CD4-positive, alpha-beta T cell treated with Interleukin-12 subunit alpha and Interleukin-12 subunit beta, for 1 hour (primary cell): Measurements from ENCODE around the gene GLP1R.

Experiments
- DNase-seq: peaks from one replicate; pipeline ENCODE4 v3.0.0-alpha.2; 2020

Gene GLP1R

DNA sequence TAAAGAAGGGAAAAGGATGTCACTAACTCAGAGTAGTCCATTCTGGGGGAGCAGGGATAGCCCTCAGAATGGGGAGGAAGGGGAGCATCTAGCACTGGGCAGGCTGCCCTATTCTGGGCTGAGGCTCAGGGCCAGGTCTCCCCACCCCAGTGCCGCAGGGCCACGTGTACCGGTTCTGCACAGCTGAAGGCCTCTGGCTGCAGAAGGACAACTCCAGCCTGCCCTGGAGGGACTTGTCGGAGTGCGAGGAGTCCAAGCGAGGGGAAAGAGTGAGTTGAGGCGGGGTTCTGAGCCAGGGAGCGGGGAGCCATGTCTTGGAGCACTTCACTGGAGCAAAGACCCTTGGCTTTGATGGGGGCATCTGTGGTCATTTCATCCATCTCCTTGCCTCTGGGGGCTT lies 17.0 kb downstream of the GLP1R start:
- DNase-seq: no peak

DNA sequence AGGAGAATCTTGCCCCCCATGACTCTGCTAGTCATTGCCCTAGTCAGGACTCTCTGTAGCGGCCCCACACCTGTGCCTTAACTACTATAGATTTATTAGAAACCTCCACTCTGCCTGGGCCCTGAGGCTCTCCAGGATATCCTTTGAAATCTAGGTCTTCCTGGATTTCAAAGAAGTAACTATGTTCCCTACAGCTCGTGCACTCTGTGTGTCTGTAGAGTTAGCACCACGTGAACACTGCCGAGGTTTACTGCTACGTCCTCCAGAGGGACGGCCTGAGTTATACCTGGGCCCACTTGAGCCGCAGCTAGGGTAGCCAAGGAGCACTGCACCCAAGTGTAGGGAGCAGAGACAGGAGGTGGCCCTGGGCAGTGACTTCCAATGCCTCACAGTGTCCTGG lies 19.8 kb downstream of the GLP1R start:
- DNase-seq: no peak

DNA sequence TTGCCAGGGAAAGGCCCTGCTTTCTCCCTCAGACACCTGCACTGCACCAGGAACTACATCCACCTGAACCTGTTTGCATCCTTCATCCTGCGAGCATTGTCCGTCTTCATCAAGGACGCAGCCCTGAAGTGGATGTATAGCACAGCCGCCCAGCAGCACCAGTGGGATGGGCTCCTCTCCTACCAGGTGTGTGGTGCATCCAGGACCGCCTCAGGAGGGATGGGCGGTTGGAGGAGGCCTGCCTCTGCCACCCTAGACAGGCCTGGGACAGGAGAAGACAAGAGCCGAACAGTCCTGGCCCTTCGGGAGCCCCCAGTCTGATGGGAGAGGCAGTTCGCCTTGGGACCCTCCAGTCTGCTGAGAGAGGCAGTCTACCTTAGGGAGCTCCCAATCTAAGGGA lies 24.2 kb downstream of the GLP1R start:
- DNase-seq: no peak

DNA sequence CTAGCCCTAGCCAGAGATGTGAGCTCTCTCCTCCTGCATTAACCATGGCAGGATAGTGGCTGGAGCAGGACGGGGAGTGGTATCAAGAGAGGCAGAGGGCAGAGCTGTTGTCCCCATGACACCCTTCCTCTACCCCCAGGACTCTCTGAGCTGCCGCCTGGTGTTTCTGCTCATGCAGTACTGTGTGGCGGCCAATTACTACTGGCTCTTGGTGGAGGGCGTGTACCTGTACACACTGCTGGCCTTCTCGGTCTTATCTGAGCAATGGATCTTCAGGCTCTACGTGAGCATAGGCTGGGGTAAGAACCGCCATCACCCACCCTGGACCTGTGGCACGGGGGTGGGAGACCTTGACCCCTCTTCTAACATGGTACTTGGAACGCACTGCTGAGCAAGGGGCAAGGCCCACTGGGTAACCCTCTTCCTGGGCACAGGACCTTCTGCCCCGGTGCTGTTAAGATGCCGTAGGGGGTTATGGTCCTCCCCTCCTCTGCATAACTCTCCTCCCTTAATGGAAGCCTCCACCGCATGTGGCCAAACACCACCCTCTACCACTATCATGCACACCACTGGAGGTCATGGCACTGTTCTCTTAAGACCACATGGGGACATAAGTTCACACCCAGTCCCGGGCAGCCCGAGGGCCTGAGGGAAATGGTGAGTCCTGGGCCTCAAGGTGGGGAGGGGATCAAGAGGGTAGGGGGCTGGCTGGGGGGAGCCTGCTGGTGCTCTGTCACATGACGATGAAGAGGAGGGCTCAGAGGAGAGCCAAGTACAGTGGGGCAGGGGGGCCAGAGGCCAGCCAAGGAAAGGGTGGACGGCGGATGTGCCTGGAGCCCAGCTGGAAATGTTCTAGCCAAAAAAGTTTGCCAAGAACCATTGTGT lies 25.1 kb downstream of the GLP1R start:
- DNase-seq: no peak

GRCh38 chr6:39074486-39074885 lies 25.9 kb downstream of the GLP1R start:
- DNase-seq: no peak

DNA sequence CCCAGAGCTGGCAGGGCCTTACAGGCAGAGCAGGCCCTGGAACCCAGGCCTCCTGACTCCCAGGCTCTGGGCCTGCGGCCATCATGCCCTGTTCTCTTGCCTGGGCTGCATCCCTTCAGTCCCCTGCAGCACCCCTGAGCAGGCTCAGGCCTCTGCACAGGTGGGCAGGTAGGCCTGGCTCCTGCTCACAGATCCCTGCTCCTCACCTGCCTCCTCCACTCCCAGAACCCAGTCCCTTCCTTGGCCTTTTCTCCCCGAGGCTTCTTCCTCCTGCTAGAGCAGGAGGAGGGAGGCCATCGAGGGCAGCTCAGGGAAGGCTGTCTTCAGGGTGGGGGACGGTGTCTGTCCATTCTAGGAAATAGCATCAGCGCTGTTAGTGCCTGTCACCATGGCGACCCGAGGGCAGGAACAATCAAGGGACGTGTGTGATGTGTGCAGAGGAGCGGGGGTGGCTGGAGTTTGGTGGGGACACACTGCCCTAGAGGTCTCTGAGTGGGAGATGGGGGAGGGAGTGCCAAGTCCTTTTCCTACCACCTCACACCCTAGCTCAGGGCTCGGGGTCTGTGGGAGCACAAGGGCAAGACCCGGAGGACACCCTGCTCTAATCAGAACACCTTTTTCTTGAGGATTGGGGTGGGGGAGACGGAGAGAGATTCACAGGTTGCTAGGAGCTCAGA lies 26.6 kb downstream of the GLP1R start:
- DNase-seq: no peak

- DNase-seq: no peak
These were observed 27.4 kb downstream of the GLP1R start for GRCh38 chr6:39075807-39076622.

DNA sequence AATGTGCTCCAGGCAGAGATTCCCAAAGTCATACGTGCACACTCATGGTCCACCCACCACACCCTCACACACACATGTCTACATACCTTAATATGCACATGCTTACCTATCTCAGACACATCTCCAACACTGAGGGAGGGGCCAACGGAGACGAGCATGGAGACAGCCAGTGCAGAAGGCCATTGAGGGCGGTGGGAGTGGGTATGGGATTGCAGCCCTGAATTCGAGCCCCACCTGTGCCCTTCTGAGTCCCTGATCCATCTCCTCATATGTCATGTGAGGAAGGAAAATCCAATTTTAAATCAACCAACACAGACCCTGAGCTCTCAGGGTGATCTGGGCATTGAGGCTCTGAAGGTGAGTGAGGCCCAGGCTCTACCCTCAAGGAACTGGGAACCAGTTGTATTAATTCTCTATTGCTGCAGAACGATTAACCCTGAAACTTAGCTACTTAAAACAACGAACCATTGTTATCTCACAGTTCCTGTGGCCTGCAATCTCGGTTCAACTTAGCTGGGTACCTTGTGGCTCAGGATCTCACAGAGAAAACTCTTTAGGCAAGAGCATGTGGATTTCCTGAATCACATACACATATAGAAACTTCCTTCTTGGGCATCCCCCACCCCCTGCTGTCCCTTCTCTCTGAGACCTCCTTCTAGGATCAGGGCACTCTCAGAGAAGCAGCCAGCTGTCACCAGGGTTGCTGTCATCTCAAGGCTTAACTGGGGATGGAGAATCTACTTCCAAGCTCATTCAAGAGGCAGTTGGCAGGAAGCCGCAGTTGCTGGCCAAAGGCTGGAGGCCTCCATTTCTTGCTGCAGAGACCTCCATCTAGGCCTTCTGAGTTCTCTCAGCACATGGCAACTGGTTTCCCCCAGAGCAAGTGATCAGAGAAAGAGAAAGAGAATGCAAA lies 28.3 kb downstream of the GLP1R start:
- no peak for DNase-seq

DNA sequence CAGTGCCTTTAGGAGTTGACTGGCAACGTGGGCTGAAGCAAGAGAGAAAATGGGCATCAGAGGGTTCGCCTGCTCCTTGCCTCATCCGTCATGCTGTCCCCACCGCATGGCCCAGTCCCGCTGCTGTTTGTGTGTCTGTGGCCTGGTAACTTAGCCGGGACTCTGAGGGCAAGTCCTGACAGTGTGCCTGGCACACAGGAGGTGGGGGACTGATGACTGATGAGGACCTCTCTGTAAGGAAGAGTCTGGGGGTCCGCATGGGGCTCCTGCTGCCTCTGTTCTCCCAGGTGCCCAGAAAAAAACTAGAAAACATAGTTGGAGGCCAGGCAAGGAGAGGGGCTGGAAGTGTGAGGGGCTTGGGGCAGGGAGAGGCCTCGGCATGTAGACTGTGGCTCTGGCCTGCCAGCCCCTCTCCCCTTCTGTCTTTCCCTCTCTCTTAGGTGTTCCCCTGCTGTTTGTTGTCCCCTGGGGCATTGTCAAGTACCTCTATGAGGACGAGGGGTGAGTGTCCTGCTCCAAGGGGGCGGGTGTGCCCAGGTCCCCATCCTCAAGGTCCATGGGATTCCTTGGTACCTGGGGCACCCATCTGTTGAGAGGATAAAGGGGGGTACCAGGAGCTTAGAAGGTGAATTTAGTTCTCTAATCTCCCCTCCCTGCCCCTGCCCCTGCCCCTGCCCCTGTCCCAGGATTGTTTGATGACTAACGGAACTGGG lies 29.5 kb downstream of the GLP1R start:
- DNase-seq: no peak

DNA sequence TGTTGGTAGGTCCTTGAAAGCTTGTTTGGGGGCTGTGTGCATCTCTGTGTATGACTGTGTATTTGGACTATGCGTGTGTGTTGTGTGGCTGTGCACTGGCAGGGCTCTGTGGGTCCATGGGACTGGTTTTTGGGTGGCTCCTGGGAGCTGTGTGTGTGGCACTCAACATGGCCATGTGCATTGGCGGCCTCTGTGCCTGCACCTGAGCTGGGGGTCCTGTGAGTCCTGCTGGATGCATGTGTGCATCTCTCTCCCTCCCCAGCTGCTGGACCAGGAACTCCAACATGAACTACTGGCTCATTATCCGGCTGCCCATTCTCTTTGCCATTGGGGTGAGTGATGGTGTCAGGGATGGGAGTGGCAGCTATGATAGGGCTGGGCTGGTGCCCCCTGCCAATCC lies 30.1 kb downstream of the GLP1R start:
- DNase-seq: no peak

DNA sequence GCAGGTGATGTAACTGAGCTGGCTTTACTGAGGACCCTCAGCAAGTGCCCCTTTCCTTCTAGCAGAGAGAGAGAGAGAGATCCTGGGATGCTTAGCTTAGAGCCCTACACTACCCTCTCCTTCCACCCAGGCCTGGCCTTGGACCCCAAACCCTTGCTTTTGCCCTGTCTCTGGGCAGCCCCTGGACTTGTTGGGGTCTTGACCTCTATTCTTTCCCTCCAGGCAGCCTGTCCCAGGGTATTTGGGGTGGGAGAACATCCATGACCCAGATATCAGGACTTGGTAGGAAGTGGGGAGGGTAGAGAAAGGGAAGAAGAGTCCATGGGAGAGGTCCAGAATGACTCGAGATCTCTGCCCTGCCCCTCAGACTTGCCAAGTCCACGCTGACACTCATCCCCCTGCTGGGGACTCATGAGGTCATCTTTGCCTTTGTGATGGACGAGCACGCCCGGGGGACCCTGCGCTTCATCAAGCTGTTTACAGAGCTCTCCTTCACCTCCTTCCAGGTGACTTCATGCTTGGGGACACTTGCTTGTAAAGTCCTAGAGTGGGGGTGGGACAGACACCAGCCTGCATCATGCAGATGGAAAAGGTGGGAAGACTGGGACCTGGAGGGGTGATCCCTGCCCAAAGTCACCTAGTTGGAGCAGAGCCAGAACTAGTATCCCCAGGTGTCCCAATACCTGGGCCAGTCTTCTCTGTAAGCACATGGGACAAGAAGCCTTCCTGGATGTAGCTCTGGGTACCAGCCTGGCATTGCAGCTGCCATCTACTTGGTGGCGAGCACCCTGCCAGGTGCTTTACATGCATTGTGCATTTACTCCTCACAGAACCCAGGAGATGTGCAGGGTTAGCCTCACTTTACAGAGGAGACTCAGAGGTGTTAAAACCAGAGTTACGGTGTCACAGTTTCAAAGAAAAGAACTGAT lies 30.9 kb downstream of the GLP1R start:
- DNase-seq: no peak

GRCh38 chr6:39080246-39080875 lies 31.8 kb downstream of the GLP1R start:
- DNase-seq: no peak

DNA sequence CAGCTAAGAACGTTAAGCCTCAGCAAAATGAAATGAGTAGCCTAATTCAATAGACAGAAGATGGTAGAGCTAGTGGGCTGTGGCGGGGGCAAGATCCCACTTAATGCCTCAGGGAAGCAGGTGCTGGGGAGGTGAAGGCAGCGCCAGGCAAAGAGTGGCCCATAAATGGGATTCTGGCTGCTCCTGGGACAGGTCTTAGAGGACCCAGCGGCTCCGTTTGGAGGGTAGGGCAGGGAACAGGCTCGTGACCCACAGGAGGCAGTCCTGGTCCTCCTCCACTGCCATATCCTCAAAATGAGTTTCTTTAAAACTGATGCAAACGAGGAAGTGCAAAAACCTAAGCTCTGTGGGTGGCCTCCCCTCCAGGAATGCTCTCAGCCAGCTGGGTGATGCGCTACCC lies 33.7 kb downstream of the GLP1R start:
- DNase-seq: no peak

DNA sequence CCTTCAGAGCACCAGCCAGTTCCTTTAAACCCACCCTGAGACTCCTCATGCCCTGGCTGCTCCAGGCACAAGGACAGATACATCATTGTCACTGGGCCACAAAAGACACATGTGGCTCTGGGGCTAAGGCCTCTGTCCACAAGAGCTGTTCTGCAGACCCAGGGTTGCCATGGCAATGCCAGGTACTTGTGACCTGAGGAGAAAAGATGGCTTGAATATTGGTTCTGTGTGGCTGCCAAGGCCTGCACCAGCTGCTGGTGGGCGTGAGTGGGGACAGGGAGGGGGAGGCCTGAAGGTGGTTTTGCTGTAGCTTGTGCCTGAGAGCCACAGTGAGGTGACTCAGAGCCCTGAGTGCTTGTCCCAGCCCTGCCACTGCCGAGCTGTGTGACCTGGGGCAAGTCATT lies 34.7 kb downstream of the GLP1R start:
- DNase-seq: no peak

- DNase-seq: no peak
These were observed 35.9 kb downstream of the GLP1R start for GRCh38 chr6:39084506-39084905.

DNA sequence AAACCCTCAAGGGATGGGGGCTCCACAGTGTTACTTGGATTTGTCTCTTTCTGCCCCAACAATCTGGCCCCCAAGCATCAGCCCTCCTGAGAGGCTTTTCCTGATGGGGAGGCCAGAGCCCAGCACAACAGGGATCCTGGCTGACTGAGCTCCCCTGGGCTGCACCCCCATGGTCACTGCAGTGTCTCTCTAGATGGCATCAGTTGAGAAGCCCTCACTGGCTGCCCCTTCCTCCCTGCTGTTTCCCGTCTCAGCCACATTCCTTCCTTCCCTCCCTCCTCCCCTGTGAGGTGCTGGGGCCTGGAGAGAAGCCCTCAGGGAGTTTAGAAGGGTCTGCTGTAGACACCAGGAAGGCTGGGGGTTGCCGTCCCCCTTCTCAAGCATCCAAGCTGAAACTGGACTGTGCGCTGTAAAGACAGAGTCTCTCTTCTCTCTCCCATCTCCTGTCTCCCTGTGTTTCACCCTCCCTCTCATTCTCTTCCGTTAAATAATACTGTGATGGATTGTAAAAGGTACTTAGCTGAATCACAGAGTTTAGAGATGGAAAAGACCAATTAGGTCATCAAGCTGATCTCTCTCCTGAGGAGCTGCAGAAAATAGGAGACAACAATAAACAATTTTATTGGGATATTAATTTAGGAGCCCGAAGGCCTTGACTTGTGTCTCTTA lies 36.7 kb downstream of the GLP1R start:
- DNase-seq: no peak

GRCh38 chr6:39086294-39086693 lies 37.7 kb downstream of the GLP1R start:
- no peak for DNase-seq

GRCh38 chr6:39086711-39087110 lies 38.1 kb downstream of the GLP1R start:
- no peak for DNase-seq

- no peak for DNase-seq
These were observed 38.6 kb downstream of the GLP1R start for GRCh38 chr6:39087197-39087596.

DNA sequence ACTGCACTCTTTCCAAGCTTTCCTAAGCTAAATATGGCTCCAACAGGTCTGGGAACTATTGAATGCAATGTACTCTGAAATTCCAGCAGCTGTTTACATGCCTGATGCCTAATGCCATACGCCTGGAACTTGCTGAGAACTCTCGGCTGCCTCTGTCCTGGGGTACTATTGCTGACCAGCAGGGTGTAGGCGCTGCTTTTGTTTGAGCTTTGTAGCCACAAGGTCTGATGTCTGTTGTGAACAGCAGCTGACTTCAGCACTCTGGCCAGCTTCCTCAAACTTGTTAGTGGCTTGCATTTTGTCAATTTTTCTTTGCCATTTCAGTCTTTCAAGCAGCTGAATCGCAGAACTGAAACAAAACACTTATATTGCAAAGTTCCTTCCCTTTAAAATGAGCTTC lies 39.8 kb downstream of the GLP1R start:
- no peak for DNase-seq
